Mesodermal cell (in vitro differentiated cells): ENCODE results near the gene ILK.
A peak's percentile ranks its signal among the peaks of the same experiment; 100 is the strongest.

Source experiments
- H3K27ac ChIP-seq: 2 replicates; pipeline ENCODE4 v1.7.0; 2013; ENCODE audit warnings: mild to moderate bottlenecking, low read depth, low read length, moderate library complexity; ENCODE audit not compliant: severe bottlenecking
- H3K36me3 ChIP-seq: 2 replicates; pipeline ENCODE4 v1.7.1; 2013; ENCODE audit warnings: mild to moderate bottlenecking, low read length, moderate library complexity; ENCODE audit not compliant: control insufficient read depth, insufficient read depth
- H3K4me1 ChIP-seq: one replicate; pipeline ENCODE4 v1.7.1; 2013; ENCODE audit warnings: mild to moderate bottlenecking, low read length; ENCODE audit not compliant: insufficient read depth, control insufficient read depth, poor library complexity, severe bottlenecking
- H3K4me3 ChIP-seq: 2 replicates; pipeline ENCODE4 v1.7.0; 2013; ENCODE audit warnings: low read length, control low read depth, mild to moderate bottlenecking; ENCODE audit not compliant: insufficient read depth, poor library complexity, severe bottlenecking; ENCODE audit errors: extremely low read depth
- H3K9me3 ChIP-seq: 2 replicates; pipeline ENCODE4 v1.7.1; 2013; ENCODE audit warnings: mild to moderate bottlenecking, low read length, moderate library complexity; ENCODE audit not compliant: control insufficient read depth
- WGBS, 2 experiments: methylation state at CpG; one replicate each; pipeline ENCODE4 v1.1.5; 2013; ENCODE audit warnings: missing lambda C conversion rate in 2 of 2; ENCODE audit not compliant: insufficient coverage in 2 of 2; 5-methylcytosine and 5-hydroxymethylcytosine counted together

Gene ILK

GRCh38 chr11:6640985-6641701 lies 37.6 kb downstream of the ILK start:
- Histone ChIP-seq H3K4me3 (no peak overlapping the region), H3K9me3 (no peaks in the 10 kb centered on the region), H3K27ac (no peak overlapping the region), H3K4me1 (peaks cover 21% of the 10 kb centered on the region), H3K36me3 (peaks cover 67% of the 10 kb centered on the region)
- WGBS, 2 experiments: 95 to 98% methylated on average over 26 of the region's 26 CpGs

- H3K4me1 ChIP-seq: peaks cover 22% of the 10 kb centered on the region
- H3K4me3 ChIP-seq: no peak overlapping the region
- H3K36me3 ChIP-seq: peaks cover 57% of the 10 kb centered on the region
- WGBS, 2 experiments: 87 to 93% methylated on average over 6 to 7 of the region's 7 CpGs
- no peak overlapping the region for H3K27ac ChIP-seq
- H3K9me3 ChIP-seq: no peaks in the 10 kb centered on the region
Observed at GRCh38 chr11:6642957-6643356, 39.4 kb downstream of the ILK start.

- Histone ChIP-seq H3K27ac (no peak overlapping the region), H3K4me3 (no peak overlapping the region), H3K9me3 (no peaks in the 10 kb centered on the region), H3K36me3 (peaks cover 42% of the 10 kb centered on the region), H3K4me1 (peaks cover 21% of the 10 kb centered on the region)
- 95 to 98% methylated on average over 12 of the region's 12 CpGs for WGBS, 2 experiments
Observed at GRCh38 chr11:6646071-6646470, 42.5 kb downstream of the ILK start.

- H3K4me1 ChIP-seq: peaks cover 24% of the 10 kb centered on the region
- WGBS, 2 experiments: no CpG with 5 or more reads among the region's 3 CpGs
- no peaks in the 10 kb centered on the region for H3K9me3 ChIP-seq
- peaks cover 39% of the 10 kb centered on the region for H3K36me3 ChIP-seq
- peak overlapping the region; percentile 20 for H3K27ac ChIP-seq
- no peak overlapping the region for H3K4me3 ChIP-seq
Observed at GRCh38 chr11:6646576-6646917, 43.0 kb downstream of the ILK start.

- WGBS, 2 experiments: 71 to 72% methylated on average over 7 to 8 of the region's 9 CpGs
- H3K36me3 ChIP-seq: peaks cover 34% of the 10 kb centered on the region
- peaks cover 29% of the 10 kb centered on the region for H3K4me1 ChIP-seq
- no peak overlapping the region for H3K4me3 ChIP-seq
- peak overlapping the region; percentile 20 for H3K27ac ChIP-seq
- H3K9me3 ChIP-seq: no peaks in the 10 kb centered on the region
Observed at GRCh38 chr11:6646918-6647679, 43.5 kb downstream of the ILK start.

GRCh38 chr11:6647836-6648235 lies 44.3 kb downstream of the ILK start:
- Histone ChIP-seq H3K27ac (no peak overlapping the region), H3K36me3 (peaks cover 37% of the 10 kb centered on the region)
- WGBS, 2 experiments: 90 to 100% methylated on average over 2 of the region's 2 CpGs

GRCh38 chr11:6648501-6648900 lies 44.9 kb downstream of the ILK start:
- Histone ChIP-seq H3K4me1 (peaks cover 25% of the 10 kb centered on the region), H3K4me3 (no peak overlapping the region), H3K27ac (no peak overlapping the region), H3K36me3 (peaks cover 41% of the 10 kb centered on the region), H3K9me3 (no peaks in the 10 kb centered on the region)
- 80% methylated on average over 1 of the region's 1 CpG for WGBS, 2 experiments

More at GRCh38 chr11:6647836-6648235, 44.3 kb downstream of the ILK start:
- Histone ChIP-seq H3K4me3 (no peak overlapping the region), H3K4me1 (peaks cover 31% of the 10 kb centered on the region), H3K9me3 (no peaks in the 10 kb centered on the region)

GRCh38 chr11:6650104-6650503 lies 46.5 kb downstream of the ILK start:
- no peak overlapping the region for H3K27ac ChIP-seq
- peaks cover 30% of the 10 kb centered on the region for H3K36me3 ChIP-seq
- no peak overlapping the region for H3K4me3 ChIP-seq
- no peaks in the 10 kb centered on the region for H3K9me3 ChIP-seq
- H3K4me1 ChIP-seq: peaks cover 27% of the 10 kb centered on the region

GRCh38 chr11:6650980-6651379 lies 47.4 kb downstream of the ILK start:
- peaks cover 27% of the 10 kb centered on the region for H3K4me1 ChIP-seq
- H3K36me3 ChIP-seq: peaks cover 25% of the 10 kb centered on the region
- no peaks in the 10 kb centered on the region for H3K9me3 ChIP-seq
- H3K27ac ChIP-seq: no peak overlapping the region
- WGBS, 2 experiments: 82 to 84% methylated on average over 6 of the region's 6 CpGs
- no peak overlapping the region for H3K4me3 ChIP-seq

- Histone ChIP-seq H3K4me3 (no peak overlapping the region), H3K4me1 (peaks cover 30% of the 10 kb centered on the region), H3K36me3 (peaks cover 25% of the 10 kb centered on the region), H3K9me3 (no peaks in the 10 kb centered on the region), H3K27ac (no peak overlapping the region)
- 69 to 86% methylated on average over 2 to 3 of the region's 3 CpGs for WGBS, 2 experiments
Observed at GRCh38 chr11:6652182-6652581, 48.6 kb downstream of the ILK start.

GRCh38 chr11:6653097-6653496 lies 49.5 kb downstream of the ILK start:
- no peak overlapping the region for H3K27ac ChIP-seq
- WGBS, 2 experiments: 100% methylated on average over 1 of the region's 1 CpG
- peaks cover 25% of the 10 kb centered on the region for H3K36me3 ChIP-seq
- H3K9me3 ChIP-seq: no peaks in the 10 kb centered on the region
- no peak overlapping the region for H3K4me3 ChIP-seq
- peaks cover 25% of the 10 kb centered on the region for H3K4me1 ChIP-seq
